PC-3 (cell line): ENCODE results near the gene SLC4A5. TPM values are rescaled to one million over a fixed set of nuclear protein-coding genes. Genes with fewer than 3 reads are reported as not detected.

ENCODE experiments used
- ATAC-seq: fragments of 200-7000 bp; cut with Tn5 transposase; 2 replicates; pipeline ENCODE4 v1.9.1; 2020; ENCODE audit warnings: mild to moderate bottlenecking, moderate library complexity
- BruUV-seq: library from RNA; stranded (reverse); fragments of 400-500 nt; replicated peaks from 2 replicates; lab custom pipeline; 2021; lab: Mats Ljungman, UMichigan
- CTCF ChIA-PET: fragments of 300-600 bp; sonication (Branson Sonifier 250); formaldehyde crosslinking; loops from one replicate; lab custom pipeline; 2022; ENCODE audit warnings: antibody characterized with exemption; lab: Charles Lee
- POLR2A ChIA-PET: fragments of 300-600 bp; sonication (Branson Sonifier 250); formaldehyde crosslinking; loops from one replicate; lab custom pipeline; 2022; ENCODE audit warnings: antibody characterized with exemption; ENCODE audit not compliant: unreplicated experiment; lab: Charles Lee
- DNase-seq: peaks from one replicate; pipeline ENCODE4 v3.0.0-alpha.2; 2015
- H2AFZ ChIP-seq: fragments of 300-600 bp; sonication (generic); 2 replicates; pipeline ENCODE4 v1.6.0; 2016; ENCODE audit warnings: antibody characterized with exemption, low read length
- H3F3A ChIP-seq: fragments of 300-600 bp; sonication (generic); one replicate; pipeline ENCODE4 v1.6.0; 2017; ENCODE audit warnings: antibody characterized with exemption, low read length, control low read depth, mild to moderate bottlenecking; ENCODE audit not compliant: unreplicated experiment
- H3K27ac ChIP-seq: fragments of 300-600 bp; sonication (generic); 2 replicates; pipeline ENCODE4 v1.5.1; 2016; ENCODE audit warnings: mild to moderate bottlenecking, low read length
- H3K27me3 ChIP-seq: fragments of 300-600 bp; sonication (generic); 2 replicates; pipeline ENCODE4 v1.6.1; 2016; ENCODE audit warnings: low read length, mixed read lengths
- H3K36me3 ChIP-seq: fragments of 300-600 bp; sonication (generic); 2 replicates; pipeline ENCODE4 v1.6.1; 2016; ENCODE audit warnings: low read depth, mixed run types, low read length, mixed read lengths
- H3K4me1 ChIP-seq: fragments of 300-600 bp; sonication (generic); 2 replicates; pipeline ENCODE4 v1.5.1; 2016; ENCODE audit warnings: low read length; ENCODE audit not compliant: insufficient read depth
- H3K4me2 ChIP-seq: fragments of 300-600 bp; sonication (generic); 2 replicates; pipeline ENCODE4 v1.6.0; 2016; ENCODE audit warnings: low read length
- H3K4me3 ChIP-seq: fragments of 300-600 bp; sonication (generic); 2 replicates; pipeline ENCODE4 v1.5.1; 2016; ENCODE audit warnings: mild to moderate bottlenecking, low read length, mixed read lengths
- H3K79me2 ChIP-seq: fragments of 300-600 bp; sonication (generic); 2 replicates; pipeline ENCODE4 v1.6.1; 2017; ENCODE audit warnings: low read length, mixed read lengths
- H3K9ac ChIP-seq: fragments of 300-600 bp; sonication (generic); 2 replicates; pipeline ENCODE4 v1.6.0; 2016; ENCODE audit warnings: mild to moderate bottlenecking, low read length
- H3K9me2 ChIP-seq: fragments of 300-600 bp; sonication (generic); replicated peaks from 2 replicates; pipeline ENCODE4 v1.6.1; 2016; ENCODE audit warnings: mixed run types, low read length, mixed read lengths
- H3K9me3 ChIP-seq: fragments of 300-600 bp; sonication (generic); 2 replicates; pipeline ENCODE4 v1.6.1; 2016; ENCODE audit warnings: low read length, mixed read lengths
- H4K20me1 ChIP-seq: fragments of 300-600 bp; sonication (generic); 2 replicates; pipeline ENCODE4 v1.6.1; 2016; ENCODE audit warnings: low read length, mixed read lengths
- EZH2 ChIP-seq: fragments of 300-600 bp; sonication (generic); IDR thresholded peaks from one replicate; pipeline ENCODE4 v1.6.1; 2017; ENCODE audit warnings: antibody characterized with exemption, mild to moderate bottlenecking, low read length; ENCODE audit not compliant: unreplicated experiment
- EZH2phosphoT487 ChIP-seq: fragments of 300-600 bp; sonication (generic); IDR thresholded peaks from 2 replicates; pipeline ENCODE4 v1.6.1; 2018; ENCODE audit warnings: mild to moderate bottlenecking, antibody characterized with exemption, low read length, borderline replicate concordance
- intact Hi-C: fragments of 100-400 bp; cut with micrococcal nuclease; formaldehyde crosslinking; loops from 2 replicates; pipeline ENCODE4 v1.9.0; 2023
- total RNA-seq: library from RNA; depleted of rRNA; stranded (reverse); fragments of >200 nt; gene quantifications from 2 replicates; pipeline ENCODE4 v1.2.3, GENCODE V29; 2014
- TF ChIP-seq, protein P1 (sequence below): fragments of 300-600 bp; sonication (generic); conservative IDR thresholded peaks from 2 replicates; pipeline ENCODE4 v1.5.1; 2017; ENCODE audit warnings: antibody characterized with exemption, low read depth, mild to moderate bottlenecking, low read length

Gene SLC4A5
- total RNA-seq, 1 experiment from 2014 or later, result 2.4 TPM

DNA sequence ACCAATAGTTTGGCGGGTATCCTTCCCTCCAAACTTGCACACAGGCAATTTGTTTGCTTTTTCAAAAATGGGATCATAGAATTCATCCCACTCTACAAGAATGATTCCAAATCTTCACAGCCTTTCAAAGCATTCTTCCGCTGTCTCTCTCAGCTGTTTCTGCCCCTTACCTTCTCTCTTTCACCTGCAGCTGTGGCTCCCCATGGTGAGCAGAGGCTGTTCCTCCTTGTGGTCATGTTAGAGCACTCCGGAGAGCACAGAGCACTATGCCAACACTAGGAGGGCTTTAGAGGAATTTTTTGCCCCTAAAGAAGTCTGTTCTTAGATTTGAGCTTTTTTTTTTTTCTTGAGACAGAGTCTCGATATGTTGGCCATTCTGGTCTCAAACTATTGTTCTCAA, 114.4 kb downstream of the SLC4A5 start:
- Histone ChIP-seq H3K9me2 (no peaks in the 10 kb centered on the region), H3K4me2 (no peak overlapping the region), H3K4me1 (no peaks in the 10 kb centered on the region), H3K27ac (no peak overlapping the region), H3K9ac (no peak overlapping the region), H3K79me2 (no peaks in the 10 kb centered on the region), H3K36me3 (no peaks in the 10 kb centered on the region), H4K20me1 (no peaks in the 10 kb centered on the region), H3F3A (no peaks in the 10 kb centered on the region), H2AFZ (no peak overlapping the region), H3K9me3 (no peaks in the 10 kb centered on the region), H3K27me3 (no peaks in the 10 kb centered on the region), H3K4me3 (no peak overlapping the region)
- TF ChIP-seq, protein P1, sequence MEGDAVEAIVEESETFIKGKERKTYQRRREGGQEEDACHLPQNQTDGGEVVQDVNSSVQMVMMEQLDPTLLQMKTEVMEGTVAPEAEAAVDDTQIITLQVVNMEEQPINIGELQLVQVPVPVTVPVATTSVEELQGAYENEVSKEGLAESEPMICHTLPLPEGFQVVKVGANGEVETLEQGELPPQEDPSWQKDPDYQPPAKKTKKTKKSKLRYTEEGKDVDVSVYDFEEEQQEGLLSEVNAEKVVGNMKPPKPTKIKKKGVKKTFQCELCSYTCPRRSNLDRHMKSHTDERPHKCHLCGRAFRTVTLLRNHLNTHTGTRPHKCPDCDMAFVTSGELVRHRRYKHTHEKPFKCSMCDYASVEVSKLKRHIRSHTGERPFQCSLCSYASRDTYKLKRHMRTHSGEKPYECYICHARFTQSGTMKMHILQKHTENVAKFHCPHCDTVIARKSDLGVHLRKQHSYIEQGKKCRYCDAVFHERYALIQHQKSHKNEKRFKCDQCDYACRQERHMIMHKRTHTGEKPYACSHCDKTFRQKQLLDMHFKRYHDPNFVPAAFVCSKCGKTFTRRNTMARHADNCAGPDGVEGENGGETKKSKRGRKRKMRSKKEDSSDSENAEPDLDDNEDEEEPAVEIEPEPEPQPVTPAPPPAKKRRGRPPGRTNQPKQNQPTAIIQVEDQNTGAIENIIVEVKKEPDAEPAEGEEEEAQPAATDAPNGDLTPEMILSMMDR, result no peak
- no peak for TF ChIP-seq EZH2phosphoT487
- no peak for TF ChIP-seq EZH2
- DNase-seq, result no peak
- ATAC-seq, result no peak
- BruUV-seq, result no TSS peak
- POLR2A ChIA-PET, result no interaction called here
- CTCF ChIA-PET, result no interaction called here
- intact Hi-C loops, result no loop called here

DNA sequence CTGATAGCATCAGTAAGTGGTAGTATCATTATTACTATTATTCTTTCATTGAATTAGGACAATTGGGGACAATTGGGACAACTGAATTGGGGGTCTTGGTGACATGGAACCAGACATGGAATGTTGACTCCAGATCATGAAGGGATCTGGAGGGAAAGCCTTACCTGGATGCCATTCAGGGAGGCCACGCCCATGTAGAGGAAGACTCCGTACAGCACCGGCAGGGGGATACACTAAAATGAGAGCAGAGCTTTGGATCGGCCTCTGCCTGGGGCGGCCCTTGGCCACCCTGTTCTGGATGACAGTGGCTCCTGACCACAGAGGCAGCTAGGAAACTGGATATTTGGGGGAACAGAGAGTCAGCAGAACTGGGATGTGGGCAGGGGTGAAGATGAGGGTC, 115.6 kb downstream of the SLC4A5 start:
- Histone ChIP-seq H3K4me2 (no peak overlapping the region), H3K79me2 (no peaks in the 10 kb centered on the region), H3F3A (no peaks in the 10 kb centered on the region), H3K36me3 (no peaks in the 10 kb centered on the region), H3K9me3 (no peaks in the 10 kb centered on the region), H3K27ac (no peak overlapping the region), H3K4me1 (no peaks in the 10 kb centered on the region), H4K20me1 (no peaks in the 10 kb centered on the region), H3K9ac (no peak overlapping the region), H2AFZ (no peak overlapping the region), H3K9me2 (no peaks in the 10 kb centered on the region), H3K4me3 (no peak overlapping the region), H3K27me3 (no peaks in the 10 kb centered on the region)
- DNase-seq, result no peak
- TF ChIP-seq, protein P1, result no peak
- TF ChIP-seq EZH2phosphoT487 (no peak), EZH2 (no peak)
- BruUV-seq, result no TSS peak
- no peak for ATAC-seq
- intact Hi-C loops, result no loop called here
- CTCF ChIA-PET, result no interaction called here
- POLR2A ChIA-PET, result no interaction called here

DNA sequence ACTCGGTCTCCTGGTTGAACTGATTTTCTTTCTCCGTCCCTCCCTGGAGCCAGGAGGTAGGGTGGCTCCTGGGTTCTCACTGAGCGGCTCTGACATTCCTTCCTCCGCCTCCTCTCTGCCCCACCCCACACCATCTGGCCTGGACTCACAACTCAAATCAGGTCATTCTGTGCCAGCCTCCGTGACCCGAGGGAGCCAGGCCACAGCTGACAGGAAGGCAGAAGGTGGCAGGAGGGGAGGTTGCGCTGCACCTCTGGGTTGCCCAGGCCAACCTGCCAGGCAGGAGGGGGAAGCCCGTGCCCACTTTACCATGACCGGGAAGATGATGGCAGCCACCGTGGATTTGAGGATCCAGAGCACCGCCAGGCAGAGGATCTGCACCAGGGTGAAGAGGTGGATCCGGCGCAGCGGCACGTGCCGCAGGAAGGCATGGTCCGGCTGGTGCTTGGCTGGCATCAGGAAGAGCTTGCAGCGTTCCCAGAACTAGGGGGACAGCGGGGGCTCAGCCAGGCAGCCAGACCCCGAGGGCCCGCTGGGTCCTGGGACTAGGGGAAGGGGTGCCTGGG, 116.5 kb downstream of the SLC4A5 start:
- POLR2A ChIA-PET, result no interaction called here
- TF ChIP-seq, protein P1, result no peak
- TF ChIP-seq EZH2 (no peak), EZH2phosphoT487 (no peak)
- Histone ChIP-seq H2AFZ (no peak overlapping the region), H3K27ac (no peak overlapping the region), H3F3A (no peaks in the 10 kb centered on the region), H3K4me1 (no peaks in the 10 kb centered on the region), H3K9ac (no peak overlapping the region), H3K4me3 (no peak overlapping the region), H3K4me2 (no peak overlapping the region), H3K9me2 (no peaks in the 10 kb centered on the region), H4K20me1 (no peaks in the 10 kb centered on the region), H3K27me3 (no peaks in the 10 kb centered on the region), H3K36me3 (no peaks in the 10 kb centered on the region), H3K9me3 (no peaks in the 10 kb centered on the region), H3K79me2 (no peaks in the 10 kb centered on the region)
- DNase-seq (no peak), ATAC-seq (no peak)
- CTCF ChIA-PET, result no interaction called here
- BruUV-seq, result no TSS peak
- intact Hi-C loops, result no loop called here
